Loucy (cell line): ENCODE data around the gene METAP1D.

ENCODE experiments used
- EZH2phosphoT487 ChIP-seq: fragments of 200-600 bp; IDR thresholded peaks from 2 replicates; pipeline ENCODE4 v1.6.1; 2018; ENCODE audit warnings: antibody characterized with exemption, mild to moderate bottlenecking, moderate library complexity, borderline replicate concordance
- TF ChIP-seq, protein P1 (sequence below): fragments of 200-600 bp; sonication (generic); conservative IDR thresholded peaks from 2 replicates; pipeline ENCODE4 v1.5.1; 2014; ENCODE audit warnings: mild to moderate bottlenecking, antibody characterized with exemption, low read length

DNA sequence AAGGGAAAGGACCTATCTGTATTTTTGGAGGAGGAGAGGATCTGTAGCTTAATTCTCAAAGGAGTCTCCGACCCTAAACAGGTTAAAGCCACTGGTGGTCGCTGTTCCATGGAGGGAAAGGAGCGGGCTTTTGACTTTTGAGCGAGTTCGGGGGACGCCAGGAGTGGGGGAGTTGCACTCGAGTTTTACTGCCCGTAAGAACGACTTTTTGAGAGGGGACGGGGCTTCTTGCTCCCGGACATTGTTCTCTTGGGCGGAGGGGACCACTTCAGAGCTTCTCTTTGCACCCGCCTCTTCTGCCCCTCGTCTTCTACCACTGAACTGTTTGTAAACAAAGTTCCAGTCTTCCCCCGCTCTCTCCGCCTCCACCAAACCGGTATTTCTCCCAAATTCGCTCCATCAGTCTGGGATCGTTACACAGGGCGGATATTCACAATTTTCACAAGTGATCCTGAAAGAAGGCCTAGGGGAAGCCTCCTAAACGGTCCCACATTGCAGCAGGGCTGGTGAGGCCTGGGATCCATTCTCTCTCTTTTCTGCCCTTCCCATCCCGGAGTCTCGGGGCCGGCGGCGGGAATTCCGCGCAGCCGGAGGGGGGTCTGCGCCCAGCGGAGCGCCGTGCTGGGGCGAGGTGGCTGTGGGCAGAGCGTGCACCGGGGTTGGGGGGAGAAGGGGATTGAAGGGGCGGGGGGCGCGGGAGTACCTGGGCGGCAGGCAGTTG is 96.3 kb downstream of the METAP1D start:
- TF ChIP-seq, protein P1, sequence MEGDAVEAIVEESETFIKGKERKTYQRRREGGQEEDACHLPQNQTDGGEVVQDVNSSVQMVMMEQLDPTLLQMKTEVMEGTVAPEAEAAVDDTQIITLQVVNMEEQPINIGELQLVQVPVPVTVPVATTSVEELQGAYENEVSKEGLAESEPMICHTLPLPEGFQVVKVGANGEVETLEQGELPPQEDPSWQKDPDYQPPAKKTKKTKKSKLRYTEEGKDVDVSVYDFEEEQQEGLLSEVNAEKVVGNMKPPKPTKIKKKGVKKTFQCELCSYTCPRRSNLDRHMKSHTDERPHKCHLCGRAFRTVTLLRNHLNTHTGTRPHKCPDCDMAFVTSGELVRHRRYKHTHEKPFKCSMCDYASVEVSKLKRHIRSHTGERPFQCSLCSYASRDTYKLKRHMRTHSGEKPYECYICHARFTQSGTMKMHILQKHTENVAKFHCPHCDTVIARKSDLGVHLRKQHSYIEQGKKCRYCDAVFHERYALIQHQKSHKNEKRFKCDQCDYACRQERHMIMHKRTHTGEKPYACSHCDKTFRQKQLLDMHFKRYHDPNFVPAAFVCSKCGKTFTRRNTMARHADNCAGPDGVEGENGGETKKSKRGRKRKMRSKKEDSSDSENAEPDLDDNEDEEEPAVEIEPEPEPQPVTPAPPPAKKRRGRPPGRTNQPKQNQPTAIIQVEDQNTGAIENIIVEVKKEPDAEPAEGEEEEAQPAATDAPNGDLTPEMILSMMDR: peak; percentile 71
- TF ChIP-seq EZH2phosphoT487: no peak
